ENCODE results near the gene TAF11L13.

Gene TAF11L13

GRCh38 chr5:17679597-17680203 is 47.8 kb downstream of the TAF11L13 start:
- no peak for DNase-seq (ENCODE audit: low read depth)

DNA sequence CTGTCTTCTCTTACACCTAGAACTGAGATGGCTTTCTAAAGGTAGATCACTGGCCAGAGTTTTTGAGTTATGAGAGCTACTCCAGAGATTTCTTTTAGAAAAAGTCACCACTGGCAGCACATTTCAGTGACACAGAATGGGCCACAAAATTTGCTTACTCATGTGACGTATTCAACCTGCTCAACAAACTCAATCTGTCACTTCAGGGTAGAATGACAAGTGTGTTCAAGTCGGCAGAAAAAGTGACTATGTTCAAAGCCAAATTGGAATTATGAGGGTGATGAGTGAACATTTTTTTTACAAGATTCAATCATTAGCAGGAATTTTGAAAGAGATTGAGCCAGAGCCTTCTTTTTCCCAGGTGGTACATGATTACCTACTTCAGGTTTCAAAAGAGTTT is 48.8 kb downstream of the TAF11L13 start:
- DNase-seq (ENCODE audit: low read depth), result no peak
